Measurements from ENCODE around the gene CABP4. TPM values are rescaled to one million over a fixed set of nuclear protein-coding genes. Genes with fewer than 3 reads are reported as not detected.
"Not testable (repeated sequence)": the region's sequence is repeated elsewhere in the genome, so short reads cannot be mapped to it uniquely, and the experiment has no call there.

CABP4 gene
- total RNA-seq, 1 donor from 2014 or later = 0.17 TPM

GRCh38 chr11:67465189-67465510 lies 10.0 kb downstream of the CABP4 start:
- DNase-seq (ENCODE audit: low read depth) = no peak
- H3K36me3 ChIP-seq (ENCODE audit: control insufficient read depth, insufficient read depth, low read length) = peaks cover 2% of the 10 kb centered on the region
- no peak for TF ChIP-seq CTCF (IDR thresholded peaks at IDR 0.05; ENCODE audit: insufficient read depth, low read length, poor library complexity, severe bottlenecking)
- no peaks in the 10 kb centered on the region for H3K27me3 ChIP-seq (ENCODE audit: control insufficient read depth, insufficient read depth, low read length)
- peak overlapping the region; percentile 90 for H3K4me3 ChIP-seq (ENCODE audit: low read depth, low read length)

DNA sequence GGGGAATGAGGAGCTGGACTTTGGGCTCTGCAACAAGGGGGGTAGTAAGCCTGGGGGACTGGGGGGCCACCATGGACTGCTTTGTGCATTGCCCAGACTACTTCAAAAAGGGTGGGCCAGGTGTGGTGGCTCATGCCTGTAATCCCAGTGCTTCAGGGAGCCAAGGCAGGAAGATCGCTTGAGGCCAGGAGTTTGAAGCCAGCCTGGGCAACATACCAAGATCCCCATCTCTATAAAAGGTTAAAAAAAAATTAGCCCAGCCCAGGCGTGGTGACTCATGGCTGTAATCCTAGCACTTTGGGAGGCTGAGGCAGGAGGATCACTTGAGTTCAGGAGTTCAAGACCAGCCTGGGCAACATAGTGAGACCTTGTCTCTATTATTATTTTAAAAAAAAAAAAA lies 10.4 kb downstream of the CABP4 start:
- not testable (repeated sequence) for DNase-seq (ENCODE audit: low read depth); H3K27me3 ChIP-seq (ENCODE audit: control insufficient read depth, insufficient read depth, low read length); H3K36me3 ChIP-seq (ENCODE audit: control insufficient read depth, insufficient read depth, low read length)
- peak overlapping the region; percentile 90 for H3K4me3 ChIP-seq (ENCODE audit: low read depth, low read length)

- DNase-seq (ENCODE audit: low read depth) = no peak
- H3K4me3 ChIP-seq (ENCODE audit: low read depth, low read length) = no peak overlapping the region
These were observed 11.2 kb downstream of the CABP4 start for GRCh38 chr11:67466367-67466766.

DNA sequence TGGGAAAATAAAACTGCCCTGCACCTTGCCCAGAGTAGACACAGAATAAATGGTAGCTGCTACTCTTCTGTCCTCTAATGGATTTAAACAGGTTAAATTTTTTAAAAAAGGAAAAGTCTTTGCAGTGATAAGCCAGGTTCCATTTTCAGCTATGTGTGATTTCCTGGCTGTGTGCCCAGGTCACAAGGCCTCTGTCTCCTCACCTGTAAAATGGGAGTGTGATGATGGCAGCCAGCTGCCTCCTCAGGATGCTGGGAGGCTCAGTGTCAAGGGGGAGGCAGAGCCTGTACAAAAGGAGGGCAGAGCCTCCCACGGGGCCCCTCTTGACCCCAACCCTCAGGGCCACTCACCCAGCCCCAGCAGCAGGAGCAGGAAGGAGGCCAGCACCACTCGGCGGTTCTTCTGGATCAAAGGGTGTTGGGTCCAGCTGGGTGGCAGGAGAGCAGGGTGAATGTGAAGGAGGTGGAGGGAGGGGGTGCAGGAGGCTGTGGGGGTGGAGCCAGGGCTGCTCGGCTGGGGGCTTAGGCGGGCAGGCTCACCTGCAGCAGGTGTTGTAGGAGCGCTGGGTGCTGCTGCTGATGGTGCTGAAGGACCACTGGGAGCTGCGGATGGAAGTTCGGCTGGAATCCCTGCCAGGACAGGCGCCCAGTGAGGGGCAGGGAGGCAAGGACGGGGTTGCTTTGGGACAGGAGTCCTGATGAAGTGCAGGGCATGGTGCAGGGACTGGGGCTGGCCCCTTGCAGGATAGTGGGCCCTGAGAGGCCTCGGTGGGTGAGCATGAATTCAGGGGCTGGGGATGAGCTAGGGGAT lies 12.0 kb downstream of the CABP4 start:
- no peak for TF ChIP-seq CTCF (IDR thresholded peaks at IDR 0.05; ENCODE audit: insufficient read depth, low read length, poor library complexity, severe bottlenecking)
- no peak for DNase-seq (ENCODE audit: low read depth)
- H3K36me3 ChIP-seq (ENCODE audit: control insufficient read depth, insufficient read depth, low read length) = peaks cover 2% of the 10 kb centered on the region
- H3K4me3 ChIP-seq (ENCODE audit: low read depth, low read length) = no peak overlapping the region
- no peaks in the 10 kb centered on the region for H3K27me3 ChIP-seq (ENCODE audit: control insufficient read depth, insufficient read depth, low read length)

More at GRCh38 chr11:67466367-67466766, 11.2 kb downstream of the CABP4 start:
- no peak for TF ChIP-seq CTCF (IDR thresholded peaks at IDR 0.05; ENCODE audit: insufficient read depth, low read length, poor library complexity, severe bottlenecking)
- peaks cover 2% of the 10 kb centered on the region for H3K36me3 ChIP-seq (ENCODE audit: control insufficient read depth, insufficient read depth, low read length)
- no peaks in the 10 kb centered on the region for H3K27me3 ChIP-seq (ENCODE audit: control insufficient read depth, insufficient read depth, low read length)

DNA sequence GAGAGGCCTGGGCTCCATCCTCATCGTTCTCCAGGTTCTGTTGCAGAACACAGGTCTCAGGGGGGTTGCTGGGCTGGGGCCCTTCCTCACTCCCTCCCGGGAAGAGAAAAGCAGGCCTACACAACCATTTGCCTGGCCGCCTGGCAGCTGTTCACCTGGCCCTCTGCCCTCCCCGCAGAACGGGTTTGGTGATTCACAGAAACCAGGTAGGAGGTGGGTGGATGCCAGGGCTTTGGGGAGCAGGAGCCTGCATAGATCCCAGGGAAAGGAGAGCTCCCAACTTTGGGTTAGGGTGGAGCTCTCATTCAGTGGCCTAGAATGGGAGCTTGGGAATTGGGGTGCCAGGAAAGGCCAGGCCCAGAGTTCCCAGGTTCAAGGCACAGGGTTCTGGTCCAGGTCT lies 12.9 kb downstream of the CABP4 start:
- no peak for TF ChIP-seq CTCF (IDR thresholded peaks at IDR 0.05; ENCODE audit: insufficient read depth, low read length, poor library complexity, severe bottlenecking)
- Histone ChIP-seq H3K36me3 (ENCODE audit: control insufficient read depth, insufficient read depth, low read length) (peaks cover 2% of the 10 kb centered on the region), H3K4me3 (ENCODE audit: low read depth, low read length) (peak overlapping the region; percentile 86), H3K27me3 (ENCODE audit: control insufficient read depth, insufficient read depth, low read length) (no peaks in the 10 kb centered on the region)
- DNase-seq (ENCODE audit: low read depth) = no peak

GRCh38 chr11:67468456-67468758 lies 13.3 kb downstream of the CABP4 start:
- Histone ChIP-seq H3K36me3 (ENCODE audit: control insufficient read depth, insufficient read depth, low read length) (peaks cover 2% of the 10 kb centered on the region), H3K27me3 (ENCODE audit: control insufficient read depth, insufficient read depth, low read length) (no peaks in the 10 kb centered on the region), H3K4me3 (ENCODE audit: low read depth, low read length) (peak overlapping the region; percentile 86)
- no peak for TF ChIP-seq CTCF (IDR thresholded peaks at IDR 0.05; ENCODE audit: insufficient read depth, low read length, poor library complexity, severe bottlenecking)
- DNase-seq (ENCODE audit: low read depth) = no peak

Measured in kidney epithelial cell (primary cell).